ENCODE results near the gene SCART1.
A peak's percentile ranks its signal among the peaks of the same experiment; 100 is the strongest.
"Not testable (repeated sequence)": the region's sequence is repeated elsewhere in the genome, so short reads cannot be mapped to it uniquely, and the experiment has no call there.

SCART1 gene

DNA sequence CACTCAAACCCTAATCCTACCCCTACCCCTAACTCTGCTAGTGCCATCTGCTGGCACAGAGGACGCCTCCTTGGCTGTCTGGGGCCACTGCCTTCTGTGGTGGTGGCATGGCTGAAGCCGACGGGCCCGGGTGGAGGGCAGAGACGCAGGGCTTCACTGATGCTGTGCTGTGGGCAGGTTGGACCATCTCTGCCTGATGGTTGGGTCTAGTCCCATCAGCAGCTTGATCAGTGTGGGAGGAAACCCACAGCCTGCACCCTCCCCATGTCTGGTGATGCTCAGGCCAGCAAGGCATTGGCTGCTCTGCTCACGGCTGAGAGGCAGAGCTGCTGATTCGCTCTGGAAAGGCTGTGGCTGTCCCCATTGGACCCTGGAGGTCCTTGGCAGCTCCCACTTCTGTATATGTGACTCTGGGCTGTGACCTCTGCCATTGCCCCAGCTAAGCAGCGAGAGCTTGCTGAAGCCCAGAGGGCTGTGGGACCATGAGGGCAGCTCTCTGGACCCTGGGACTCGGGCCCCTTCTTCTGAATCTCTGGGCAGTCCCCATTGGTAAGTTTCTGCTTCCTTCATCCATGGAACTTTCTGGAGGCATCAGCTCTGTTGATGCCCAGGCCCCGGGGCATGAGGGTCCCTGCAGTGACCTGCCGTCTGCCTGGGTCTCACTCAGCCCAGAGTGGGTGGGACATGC, at the start of gene SCART1:
TSS of gene SCART1 (plus strand) at position 430 of the 688 bp plus-strand sequence. CDS start at position 483, 53 bp downstream.
- TF ChIP-seq, protein P1, sequence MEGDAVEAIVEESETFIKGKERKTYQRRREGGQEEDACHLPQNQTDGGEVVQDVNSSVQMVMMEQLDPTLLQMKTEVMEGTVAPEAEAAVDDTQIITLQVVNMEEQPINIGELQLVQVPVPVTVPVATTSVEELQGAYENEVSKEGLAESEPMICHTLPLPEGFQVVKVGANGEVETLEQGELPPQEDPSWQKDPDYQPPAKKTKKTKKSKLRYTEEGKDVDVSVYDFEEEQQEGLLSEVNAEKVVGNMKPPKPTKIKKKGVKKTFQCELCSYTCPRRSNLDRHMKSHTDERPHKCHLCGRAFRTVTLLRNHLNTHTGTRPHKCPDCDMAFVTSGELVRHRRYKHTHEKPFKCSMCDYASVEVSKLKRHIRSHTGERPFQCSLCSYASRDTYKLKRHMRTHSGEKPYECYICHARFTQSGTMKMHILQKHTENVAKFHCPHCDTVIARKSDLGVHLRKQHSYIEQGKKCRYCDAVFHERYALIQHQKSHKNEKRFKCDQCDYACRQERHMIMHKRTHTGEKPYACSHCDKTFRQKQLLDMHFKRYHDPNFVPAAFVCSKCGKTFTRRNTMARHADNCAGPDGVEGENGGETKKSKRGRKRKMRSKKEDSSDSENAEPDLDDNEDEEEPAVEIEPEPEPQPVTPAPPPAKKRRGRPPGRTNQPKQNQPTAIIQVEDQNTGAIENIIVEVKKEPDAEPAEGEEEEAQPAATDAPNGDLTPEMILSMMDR (conservative IDR thresholded peaks at IDR 0.05; ENCODE audit: control insufficient read depth, insufficient read depth, low read depth, low read length), result no peak
- DNase-seq (ENCODE audit: low read depth), result no peak
- no peak within 1 kb of the TSS for H3K4me3 ChIP-seq (ENCODE audit: control insufficient read depth, low read depth, low read length)

DNA sequence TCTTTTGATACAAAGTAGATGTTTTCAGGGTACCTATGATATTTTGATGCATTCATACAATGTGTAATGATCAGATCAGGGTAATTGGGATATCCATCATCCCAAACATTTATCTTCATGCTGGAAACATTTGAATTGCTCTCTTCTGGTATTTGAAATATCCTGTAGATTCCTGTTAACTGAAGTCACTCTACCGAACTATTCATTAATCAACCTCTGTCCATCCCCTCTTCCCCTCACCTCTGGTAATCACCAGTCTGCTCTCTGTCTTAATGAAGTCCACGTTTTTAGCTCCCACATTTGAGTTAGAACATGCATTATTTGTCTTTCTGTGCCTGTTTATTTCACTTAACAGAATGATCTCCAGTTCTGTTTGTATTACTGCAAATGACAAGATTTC, 48.5 kb upstream of the SCART1 start:
- TF ChIP-seq, protein P1 (conservative IDR thresholded peaks at IDR 0.05; ENCODE audit: control insufficient read depth, insufficient read depth, low read depth, low read length), result no peak
- no peak for DNase-seq (ENCODE audit: low read depth)
- H3K4me3 ChIP-seq (ENCODE audit: control insufficient read depth, low read depth, low read length), result no peak overlapping the region

DNA sequence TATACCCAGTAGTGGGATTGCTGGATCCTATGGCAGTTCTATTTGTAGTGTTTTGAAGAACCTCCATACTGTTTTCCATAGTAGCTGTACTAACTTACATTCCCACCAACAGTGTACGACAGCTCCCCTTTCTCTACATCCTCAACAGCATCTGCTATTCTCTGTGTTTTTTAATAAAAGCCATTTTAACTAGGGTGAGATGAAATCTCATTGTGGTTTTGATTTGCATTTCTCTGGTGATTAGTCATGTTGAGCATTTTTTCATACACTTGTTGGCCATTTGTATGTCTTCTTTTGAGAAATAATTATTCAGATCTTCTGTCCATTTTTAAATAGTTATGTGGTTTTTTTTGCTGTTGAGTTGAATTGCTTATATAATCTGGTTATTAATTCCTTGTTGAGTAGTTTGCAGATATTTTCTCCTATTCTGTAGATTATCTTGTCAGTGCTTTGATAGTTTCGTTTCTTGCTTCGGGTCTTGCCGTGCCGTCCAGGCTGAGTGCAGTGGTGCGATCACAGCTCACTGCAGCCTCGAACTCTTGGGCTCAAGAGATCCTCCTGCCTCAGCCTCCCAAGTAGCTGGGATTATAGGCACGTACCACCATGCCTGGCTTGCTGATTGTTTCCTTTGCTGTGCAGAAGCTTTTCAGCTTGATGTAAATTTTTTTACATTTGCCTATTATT, 47.8 kb upstream of the SCART1 start:
- H3K4me3 ChIP-seq (ENCODE audit: control insufficient read depth, low read depth, low read length), result no peak overlapping the region
- peak; percentile 43 for DNase-seq (ENCODE audit: low read depth)
- TF ChIP-seq, protein P1 (conservative IDR thresholded peaks at IDR 0.05; ENCODE audit: control insufficient read depth, insufficient read depth, low read depth, low read length), result no peak

DNA sequence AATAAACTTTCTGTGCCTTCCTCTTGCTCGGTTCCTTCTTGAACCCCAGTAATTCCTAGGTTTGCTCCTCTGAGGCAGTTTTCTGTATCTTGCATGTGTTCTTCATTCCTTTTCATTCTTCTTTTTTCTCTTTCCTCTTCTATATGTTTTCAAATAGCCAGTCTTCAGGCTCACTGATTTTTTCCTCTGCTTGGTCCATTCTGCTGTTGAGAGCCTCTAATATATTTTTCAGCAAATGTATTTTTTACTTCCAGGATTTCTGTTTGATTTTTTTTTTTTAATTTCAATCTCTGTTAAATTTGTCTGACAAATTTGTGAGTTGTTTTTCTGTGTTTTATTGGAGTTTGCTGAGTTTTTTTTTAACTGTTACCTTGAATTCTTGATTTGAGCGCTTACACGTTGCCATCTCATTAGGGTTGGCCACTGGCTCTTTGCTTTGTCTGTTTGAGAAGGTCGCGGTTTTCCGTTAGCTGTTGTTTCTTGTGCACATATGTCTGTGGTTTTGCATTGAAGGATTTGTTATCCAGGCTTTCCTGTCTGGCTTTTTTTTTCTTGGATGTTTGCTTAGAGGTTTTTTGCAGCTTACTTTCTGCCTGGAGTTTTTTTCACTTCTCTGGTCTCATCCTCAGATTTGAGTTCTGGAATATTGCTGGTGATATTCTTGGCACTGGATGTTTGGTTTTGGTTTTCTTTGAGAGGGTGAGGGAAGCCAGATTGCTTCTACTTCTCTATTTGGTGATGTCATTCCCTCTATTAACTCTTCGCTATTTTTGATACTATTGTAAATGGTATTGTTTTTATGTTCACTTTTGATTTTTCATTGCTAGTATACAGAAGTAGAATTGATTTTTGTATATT, 42.0 kb upstream of the SCART1 start:
- DNase-seq (ENCODE audit: low read depth), result no peak
- TF ChIP-seq, protein P1 (conservative IDR thresholded peaks at IDR 0.05; ENCODE audit: control insufficient read depth, insufficient read depth, low read depth, low read length), result no peak
- H3K4me3 ChIP-seq (ENCODE audit: control insufficient read depth, low read depth, low read length), result no peak overlapping the region

DNA sequence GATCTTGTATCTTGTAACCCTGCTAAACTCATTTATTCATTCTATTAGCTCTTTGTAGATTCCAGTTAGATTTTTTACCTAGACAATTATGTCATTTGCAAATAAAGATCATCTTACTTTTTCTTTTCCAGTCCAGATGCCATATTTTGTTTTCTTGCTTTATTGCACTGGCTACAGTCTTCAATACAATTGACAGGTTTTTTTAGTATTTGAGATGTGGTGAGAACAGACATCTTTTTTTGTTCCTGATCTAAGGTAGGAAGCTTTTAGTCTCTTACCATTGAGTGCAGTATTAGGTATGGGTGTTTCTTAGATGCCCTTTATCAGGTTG, 41.4 kb upstream of the SCART1 start:
- no peak overlapping the region for H3K4me3 ChIP-seq (ENCODE audit: control insufficient read depth, low read depth, low read length)
- TF ChIP-seq, protein P1 (conservative IDR thresholded peaks at IDR 0.05; ENCODE audit: control insufficient read depth, insufficient read depth, low read depth, low read length), result no peak
- DNase-seq (ENCODE audit: low read depth), result no peak

DNA sequence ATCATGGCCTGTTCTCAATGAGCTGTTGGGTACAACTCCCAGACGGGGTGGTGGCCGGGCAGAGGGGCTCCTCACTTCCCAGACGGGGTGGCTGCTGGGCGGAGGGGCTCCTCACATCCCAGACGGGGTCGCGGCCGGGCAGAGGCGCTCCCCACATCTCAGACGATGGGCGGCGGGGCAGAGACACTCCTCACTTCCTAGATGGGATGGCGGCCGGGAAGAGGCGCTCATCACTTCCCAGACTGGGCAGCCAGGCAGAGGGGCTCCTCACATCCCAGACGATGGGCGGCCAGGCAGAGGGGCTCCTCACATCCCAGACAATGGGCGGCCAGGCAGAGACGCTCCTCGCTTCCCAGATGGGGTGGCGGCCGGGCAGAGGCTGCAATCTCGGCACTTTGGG, 39.3 kb upstream of the SCART1 start:
- DNase-seq (ENCODE audit: low read depth); H3K4me3 ChIP-seq (ENCODE audit: control insufficient read depth, low read depth, low read length): not testable (repeated sequence)

DNA sequence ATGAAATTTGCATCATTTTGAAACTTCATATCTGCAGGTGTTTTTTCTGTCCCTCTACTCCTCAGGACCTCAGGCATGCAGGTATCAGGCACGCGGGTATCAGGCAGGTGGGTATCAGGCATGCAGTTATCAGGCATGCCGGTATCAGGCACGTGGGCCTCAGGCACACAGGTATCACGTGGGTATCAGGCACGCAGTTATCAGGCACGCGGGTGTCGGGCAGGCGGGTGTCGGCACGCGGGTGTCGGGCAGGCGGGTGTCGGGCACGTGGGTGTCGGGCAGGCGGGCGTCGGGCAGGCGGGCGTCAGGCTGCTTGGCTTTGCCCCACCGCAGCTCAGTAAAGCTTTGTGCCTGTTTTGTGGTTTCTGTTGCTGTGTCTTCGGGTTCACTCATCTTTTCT, 38.0 kb upstream of the SCART1 start:
- no peak overlapping the region for H3K4me3 ChIP-seq (ENCODE audit: control insufficient read depth, low read depth, low read length)
- TF ChIP-seq, protein P1 (conservative IDR thresholded peaks at IDR 0.05; ENCODE audit: control insufficient read depth, insufficient read depth, low read depth, low read length), result no peak
- DNase-seq (ENCODE audit: low read depth), result no peak

All from fibroblast of mammary gland (primary cell).